ENCODE data around the gene TRMT10A. TPM values are rescaled to one million over a fixed set of nuclear protein-coding genes. Genes with fewer than 3 reads are reported as not detected.

The TRMT10A gene
- total RNA-seq, 3 donors from 2014 or later (not counting 1 experiment from before 2014, with no cell fraction given), result 1.6 to 2.6 (median 2.2) TPM

Other genes starting within 250 kb of the TRMT10A start
- gene ADH1B, start 242.6 kb downstream of the TRMT10A start, total RNA-seq, result not detected
- gene ADH1C, start 211.3 kb downstream of the TRMT10A start, total RNA-seq, result not detected
- gene ADH7, start 128.7 kb downstream of the TRMT10A start, total RNA-seq, result not detected
- gene C4orf17, start 53.0 kb downstream of the TRMT10A start, total RNA-seq, result not detected
- gene MTTP, start 10.8 kb upstream of the TRMT10A start, total RNA-seq, result not detected
- not detected for gene C4orf54, start 93.8 kb upstream of the TRMT10A start, total RNA-seq